HG02885 (cell line): ENCODE results near the gene CYP2W1.

Experiments used
- ATAC-seq: cut with Tn5 transposase; IDR thresholded peaks from one replicate; pipeline ENCODE4 v1.9.1; 2021; ENCODE audit warnings: mild to moderate bottlenecking; ENCODE audit not compliant: unreplicated experiment, poor library complexity

The CYP2W1 gene

GRCh38 chr7:1011297-1012003, 28.5 kb downstream of the CYP2W1 start:
- ATAC-seq: no peak

GRCh38 chr7:1012004-1012715, 29.2 kb downstream of the CYP2W1 start:
- ATAC-seq: no peak

- ATAC-seq: no peak
Measured at GRCh38 chr7:1012716-1013095, 29.7 kb downstream of the CYP2W1 start.

- ATAC-seq: no peak
Measured at GRCh38 chr7:1013581-1013980, 30.6 kb downstream of the CYP2W1 start.

- no peak for ATAC-seq
Measured at GRCh38 chr7:1014681-1015080, 31.7 kb downstream of the CYP2W1 start.

GRCh38 chr7:1015196-1016121, 32.5 kb downstream of the CYP2W1 start:
- ATAC-seq: no peak

- no peak for ATAC-seq
Measured at GRCh38 chr7:1016577-1017531, 33.9 kb downstream of the CYP2W1 start.

GRCh38 chr7:1017586-1018333, 34.8 kb downstream of the CYP2W1 start:
- no peak for ATAC-seq

GRCh38 chr7:1018334-1018695, 35.3 kb downstream of the CYP2W1 start:
- ATAC-seq: no peak

GRCh38 chr7:1019255-1019785, 36.3 kb downstream of the CYP2W1 start:
- no peak for ATAC-seq

GRCh38 chr7:1019789-1020610, 37.0 kb downstream of the CYP2W1 start:
- ATAC-seq: no peak

GRCh38 chr7:1020849-1021251, 37.9 kb downstream of the CYP2W1 start:
- no peak for ATAC-seq

- no peak for ATAC-seq
Measured at GRCh38 chr7:1021366-1021765, 38.4 kb downstream of the CYP2W1 start.

- ATAC-seq: no peak
Measured at GRCh38 chr7:1021931-1022330, 39.0 kb downstream of the CYP2W1 start.

- no peak for ATAC-seq
Measured at GRCh38 chr7:1022356-1022755, 39.4 kb downstream of the CYP2W1 start.

- no peak for ATAC-seq
Measured at GRCh38 chr7:1022801-1023465, 40.0 kb downstream of the CYP2W1 start.

- peak; percentile 63 for ATAC-seq
Measured at GRCh38 chr7:1024331-1024841, 41.4 kb downstream of the CYP2W1 start.
